OCI-LY3 (cell line): Measurements from ENCODE around the gene PLA2G6.

Source experiments
- EZH2phosphoT487 ChIP-seq: fragments of 200-600 bp; shearing (Covaris generic); IDR thresholded peaks from 2 replicates; pipeline ENCODE4 v1.6.1; 2018; ENCODE audit warnings: antibody characterized with exemption, mixed run types, low read depth
- TF ChIP-seq, protein P1 (sequence below): fragments of 200-600, 300-600 bp; sonication (generic); IDR thresholded peaks from 2 replicates; pipeline ENCODE4 v1.5.1; 2014; ENCODE audit warnings: antibody characterized with exemption, low read length, low read depth

GRCh38 chr22:38230916-38231315 is 49.3 kb upstream of the PLA2G6 start:
- TF ChIP-seq, protein P1, sequence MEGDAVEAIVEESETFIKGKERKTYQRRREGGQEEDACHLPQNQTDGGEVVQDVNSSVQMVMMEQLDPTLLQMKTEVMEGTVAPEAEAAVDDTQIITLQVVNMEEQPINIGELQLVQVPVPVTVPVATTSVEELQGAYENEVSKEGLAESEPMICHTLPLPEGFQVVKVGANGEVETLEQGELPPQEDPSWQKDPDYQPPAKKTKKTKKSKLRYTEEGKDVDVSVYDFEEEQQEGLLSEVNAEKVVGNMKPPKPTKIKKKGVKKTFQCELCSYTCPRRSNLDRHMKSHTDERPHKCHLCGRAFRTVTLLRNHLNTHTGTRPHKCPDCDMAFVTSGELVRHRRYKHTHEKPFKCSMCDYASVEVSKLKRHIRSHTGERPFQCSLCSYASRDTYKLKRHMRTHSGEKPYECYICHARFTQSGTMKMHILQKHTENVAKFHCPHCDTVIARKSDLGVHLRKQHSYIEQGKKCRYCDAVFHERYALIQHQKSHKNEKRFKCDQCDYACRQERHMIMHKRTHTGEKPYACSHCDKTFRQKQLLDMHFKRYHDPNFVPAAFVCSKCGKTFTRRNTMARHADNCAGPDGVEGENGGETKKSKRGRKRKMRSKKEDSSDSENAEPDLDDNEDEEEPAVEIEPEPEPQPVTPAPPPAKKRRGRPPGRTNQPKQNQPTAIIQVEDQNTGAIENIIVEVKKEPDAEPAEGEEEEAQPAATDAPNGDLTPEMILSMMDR = no peak
- no peak for TF ChIP-seq EZH2phosphoT487
